ENCODE measurements around the gene FBXO31. TPM values are rescaled to one million over a fixed set of nuclear protein-coding genes. Genes with fewer than 3 reads are reported as not detected.

Gene FBXO31
- total and polyA plus RNA-seq, 2 of the 13 experiments (the other 11 are each of a cell fraction or from before 2014, with no cell fraction given) = 92.4 to 101 TPM

DNA sequence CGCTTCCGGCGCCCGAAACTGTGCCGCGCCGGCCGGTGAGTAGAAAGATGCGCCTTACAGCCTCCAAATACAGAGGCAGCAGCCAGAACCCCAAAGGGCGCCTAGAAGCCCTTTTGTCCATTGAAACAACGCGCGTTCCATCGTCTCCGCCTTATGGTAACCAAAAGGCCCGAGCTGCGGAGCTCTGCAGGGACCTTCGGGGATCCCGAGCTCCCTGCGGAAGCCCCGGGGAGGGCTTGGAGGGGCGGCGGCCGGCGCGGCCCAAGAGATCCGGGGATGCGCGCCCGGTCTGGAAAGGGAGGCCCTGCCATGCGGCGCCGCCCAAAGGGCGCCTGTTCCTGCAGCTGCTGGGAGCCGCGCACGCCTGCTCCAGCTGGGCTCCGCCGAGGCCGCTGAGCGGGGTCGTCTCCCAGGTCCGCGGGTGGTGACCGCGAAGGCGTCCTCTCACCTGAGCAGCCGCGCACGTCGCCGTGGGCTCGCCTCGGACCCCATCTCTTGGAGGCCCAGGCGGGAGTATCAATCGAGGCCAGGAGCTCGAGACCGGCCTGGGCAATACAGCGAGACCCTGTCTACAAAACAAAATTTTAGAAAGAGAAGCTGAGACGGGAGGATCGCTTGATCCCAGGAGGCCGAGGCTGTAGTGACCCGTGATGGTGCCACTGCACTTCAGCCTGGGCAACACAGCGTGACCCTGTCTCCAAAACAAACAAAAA lies 742 bp upstream of the FBXO31 start (continued):
- TF ChIP-seq SNAI1 (CRISPR knock-in tag; IDR thresholded peaks at IDR 0.05; ENCODE audit: borderline replicate concordance) = no peak
- no peak; the same call in 1 of the 2 replicates for TF ChIP-seq ZNF441 (CRISPR knock-in tag; IDR thresholded peaks at IDR 0.05; ENCODE audit: borderline replicate concordance)
- TF ChIP-seq GATAD2A (CRISPR knock-in tag; IDR thresholded peaks at IDR 0.05) = no peak; the same call in none of the 2 replicates
- TF ChIP-seq SUZ12 (IDR thresholded peaks at IDR 0.05; ENCODE audit: low read depth, low read length) = no peak
- peak; percentile 64 for TF ChIP-seq FOXO1 (CRISPR knock-in tag; IDR thresholded peaks at IDR 0.05)
- TF ChIP-seq PCBP2 (optimal IDR thresholded peaks at IDR 0.05; ENCODE audit: low read depth, low read length, poor library complexity, severe bottlenecking) = no peak
- TF ChIP-seq SP4 (CRISPR knock-in tag; IDR thresholded peaks at IDR 0.05) = no peak
- peak; percentile 7 for TF ChIP-seq XRCC5 (optimal IDR thresholded peaks at IDR 0.05; ENCODE audit: low read length)
- TF ChIP-seq, protein P1, sequence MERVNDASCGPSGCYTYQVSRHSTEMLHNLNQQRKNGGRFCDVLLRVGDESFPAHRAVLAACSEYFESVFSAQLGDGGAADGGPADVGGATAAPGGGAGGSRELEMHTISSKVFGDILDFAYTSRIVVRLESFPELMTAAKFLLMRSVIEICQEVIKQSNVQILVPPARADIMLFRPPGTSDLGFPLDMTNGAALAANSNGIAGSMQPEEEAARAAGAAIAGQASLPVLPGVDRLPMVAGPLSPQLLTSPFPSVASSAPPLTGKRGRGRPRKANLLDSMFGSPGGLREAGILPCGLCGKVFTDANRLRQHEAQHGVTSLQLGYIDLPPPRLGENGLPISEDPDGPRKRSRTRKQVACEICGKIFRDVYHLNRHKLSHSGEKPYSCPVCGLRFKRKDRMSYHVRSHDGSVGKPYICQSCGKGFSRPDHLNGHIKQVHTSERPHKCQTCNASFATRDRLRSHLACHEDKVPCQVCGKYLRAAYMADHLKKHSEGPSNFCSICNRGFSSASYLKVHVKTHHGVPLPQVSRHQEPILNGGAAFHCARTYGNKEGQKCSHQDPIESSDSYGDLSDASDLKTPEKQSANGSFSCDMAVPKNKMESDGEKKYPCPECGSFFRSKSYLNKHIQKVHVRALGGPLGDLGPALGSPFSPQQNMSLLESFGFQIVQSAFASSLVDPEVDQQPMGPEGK (CRISPR knock-in tag; IDR thresholded peaks at IDR 0.05) = 0 out of 2 replicates have a peak, but pooled peaks have one; percentile 2
- TF ChIP-seq, protein P2, sequence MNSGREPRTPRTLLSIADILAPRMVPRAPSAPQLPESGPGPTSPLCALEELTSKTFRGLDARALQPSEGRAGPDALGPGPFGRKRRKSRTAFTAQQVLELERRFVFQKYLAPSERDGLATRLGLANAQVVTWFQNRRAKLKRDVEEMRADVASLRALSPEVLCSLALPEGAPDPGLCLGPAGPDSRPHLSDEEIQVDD (CRISPR knock-in tag; IDR thresholded peaks at IDR 0.05; ENCODE audit: borderline replicate concordance) = no peak
- TF ChIP-seq ZFP1 (CRISPR knock-in tag; IDR thresholded peaks at IDR 0.05) = 0 out of 2 replicates have a peak, but pooled peaks have one; percentile 37
- TF ChIP-seq ZNF136 (CRISPR knock-in tag; IDR thresholded peaks at IDR 0.05; ENCODE audit: low read depth) = 0 out of 2 replicates have a peak, but pooled peaks have one; percentile 38
- TF ChIP-seq, protein P3, sequence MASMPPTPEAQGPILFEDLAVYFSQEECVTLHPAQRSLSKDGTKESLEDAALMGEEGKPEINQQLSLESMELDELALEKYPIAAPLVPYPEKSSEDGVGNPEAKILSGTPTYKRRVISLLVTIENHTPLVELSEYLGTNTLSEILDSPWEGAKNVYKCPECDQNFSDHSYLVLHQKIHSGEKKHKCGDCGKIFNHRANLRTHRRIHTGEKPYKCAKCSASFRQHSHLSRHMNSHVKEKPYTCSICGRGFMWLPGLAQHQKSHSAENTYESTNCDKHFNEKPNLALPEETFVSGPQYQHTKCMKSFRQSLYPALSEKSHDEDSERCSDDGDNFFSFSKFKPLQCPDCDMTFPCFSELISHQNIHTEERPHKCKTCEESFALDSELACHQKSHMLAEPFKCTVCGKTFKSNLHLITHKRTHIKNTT (CRISPR knock-in tag; IDR thresholded peaks at IDR 0.05) = no peak
- peak; percentile 76; the same call in 1 of the 2 replicates for TF ChIP-seq ZSCAN20 (CRISPR knock-in tag; IDR thresholded peaks at IDR 0.05; ENCODE audit: borderline replicate concordance)
- TF ChIP-seq, protein P4, sequence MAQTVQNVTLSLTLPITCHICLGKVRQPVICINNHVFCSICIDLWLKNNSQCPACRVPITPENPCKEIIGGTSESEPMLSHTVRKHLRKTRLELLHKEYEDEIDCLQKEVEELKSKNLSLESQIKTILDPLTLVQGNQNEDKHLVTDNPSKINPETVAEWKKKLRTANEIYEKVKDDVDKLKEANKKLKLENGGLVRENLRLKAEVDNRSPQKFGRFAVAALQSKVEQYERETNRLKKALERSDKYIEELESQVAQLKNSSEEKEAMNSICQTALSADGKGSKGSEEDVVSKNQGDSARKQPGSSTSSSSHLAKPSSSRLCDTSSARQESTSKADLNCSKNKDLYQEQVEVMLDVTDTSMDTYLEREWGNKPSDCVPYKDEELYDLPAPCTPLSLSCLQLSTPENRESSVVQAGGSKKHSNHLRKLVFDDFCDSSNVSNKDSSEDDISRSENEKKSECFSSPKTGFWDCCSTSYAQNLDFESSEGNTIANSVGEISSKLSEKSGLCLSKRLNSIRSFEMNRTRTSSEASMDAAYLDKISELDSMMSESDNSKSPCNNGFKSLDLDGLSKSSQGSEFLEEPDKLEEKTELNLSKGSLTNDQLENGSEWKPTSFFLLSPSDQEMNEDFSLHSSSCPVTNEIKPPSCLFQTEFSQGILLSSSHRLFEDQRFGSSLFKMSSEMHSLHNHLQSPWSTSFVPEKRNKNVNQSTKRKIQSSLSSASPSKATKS (CRISPR knock-in tag; IDR thresholded peaks at IDR 0.05) = peak; percentile 14; the same call in 1 of the 2 replicates
- TF ChIP-seq ZNF501 (CRISPR knock-in tag; IDR thresholded peaks at IDR 0.05) = peak; percentile 97
- TF ChIP-seq RXRB (CRISPR knock-in tag; IDR thresholded peaks at IDR 0.05; ENCODE audit: borderline replicate concordance) = no peak; the same call in 1 of the 2 replicates
- TF ChIP-seq, protein P5, sequence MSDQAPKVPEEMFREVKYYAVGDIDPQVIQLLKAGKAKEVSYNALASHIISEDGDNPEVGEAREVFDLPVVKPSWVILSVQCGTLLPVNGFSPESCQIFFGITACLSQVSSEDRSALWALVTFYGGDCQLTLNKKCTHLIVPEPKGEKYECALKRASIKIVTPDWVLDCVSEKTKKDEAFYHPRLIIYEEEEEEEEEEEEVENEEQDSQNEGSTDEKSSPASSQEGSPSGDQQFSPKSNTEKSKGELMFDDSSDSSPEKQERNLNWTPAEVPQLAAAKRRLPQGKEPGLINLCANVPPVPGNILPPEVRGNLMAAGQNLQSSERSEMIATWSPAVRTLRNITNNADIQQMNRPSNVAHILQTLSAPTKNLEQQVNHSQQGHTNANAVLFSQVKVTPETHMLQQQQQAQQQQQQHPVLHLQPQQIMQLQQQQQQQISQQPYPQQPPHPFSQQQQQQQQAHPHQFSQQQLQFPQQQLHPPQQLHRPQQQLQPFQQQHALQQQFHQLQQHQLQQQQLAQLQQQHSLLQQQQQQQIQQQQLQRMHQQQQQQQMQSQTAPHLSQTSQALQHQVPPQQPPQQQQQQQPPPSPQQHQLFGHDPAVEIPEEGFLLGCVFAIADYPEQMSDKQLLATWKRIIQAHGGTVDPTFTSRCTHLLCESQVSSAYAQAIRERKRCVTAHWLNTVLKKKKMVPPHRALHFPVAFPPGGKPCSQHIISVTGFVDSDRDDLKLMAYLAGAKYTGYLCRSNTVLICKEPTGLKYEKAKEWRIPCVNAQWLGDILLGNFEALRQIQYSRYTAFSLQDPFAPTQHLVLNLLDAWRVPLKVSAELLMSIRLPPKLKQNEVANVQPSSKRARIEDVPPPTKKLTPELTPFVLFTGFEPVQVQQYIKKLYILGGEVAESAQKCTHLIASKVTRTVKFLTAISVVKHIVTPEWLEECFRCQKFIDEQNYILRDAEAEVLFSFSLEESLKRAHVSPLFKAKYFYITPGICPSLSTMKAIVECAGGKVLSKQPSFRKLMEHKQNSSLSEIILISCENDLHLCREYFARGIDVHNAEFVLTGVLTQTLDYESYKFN (CRISPR knock-in tag; conservative IDR thresholded peaks at IDR 0.05) = peak; percentile 4

Measured in HepG2 (cell line).